WERI-Rb-1 (cell line): ENCODE results near the gene RDH11.

Experiments used
- DNase-seq: peaks from one replicate; pipeline ENCODE4 v3.0.0-alpha.2; 2020
- H3K27ac ChIP-seq: fragments of 250-450 bp; sonication (Bioruptor Pico); 2 replicates; pipeline ENCODE4 v1.5.1; 2020; ENCODE audit warnings: mild to moderate bottlenecking, moderate library complexity
- H3K27me3 ChIP-seq: fragments of 250-450 bp; sonication (Bioruptor Pico); 2 replicates; pipeline ENCODE4 v1.5.1; 2021; ENCODE audit warnings: mild to moderate bottlenecking, low read depth, moderate library complexity; ENCODE audit not compliant: insufficient read depth, severe bottlenecking
- H3K36me3 ChIP-seq: fragments of 250-450 bp; sonication (Bioruptor Pico); 2 replicates; pipeline ENCODE4 v1.5.1; 2020; ENCODE audit warnings: mild to moderate bottlenecking, moderate library complexity
- H3K4me3 ChIP-seq: 2 replicates; pipeline ENCODE4 v1.5.1; 2011; ENCODE audit warnings: low read depth, mild to moderate bottlenecking, control low read depth, low read length
- H3K9me3 ChIP-seq: fragments of 250-450 bp; sonication (Bioruptor Pico); 2 replicates; pipeline ENCODE4 v1.5.1; 2021; ENCODE audit warnings: mild to moderate bottlenecking, moderate library complexity; ENCODE audit not compliant: severe bottlenecking
- CTCF ChIP-seq: IDR thresholded peaks from 2 replicates; pipeline ENCODE4 v1.5.1; 2011; ENCODE audit warnings: low read depth, mild to moderate bottlenecking, control low read depth, inconsistent platforms, low read length

The RDH11 gene

GRCh38 chr14:67673451-67673850 is 22.1 kb downstream of the RDH11 start:
- no peak for TF ChIP-seq CTCF
- DNase-seq: no peak
- Histone ChIP-seq H3K27ac (no peak overlapping the region), H3K27me3 (no peaks in the 10 kb centered on the region), H3K4me3 (peak overlapping the region; percentile 89), H3K9me3 (no peaks in the 10 kb centered on the region), H3K36me3 (peaks cover 17% of the 10 kb centered on the region)

- Histone ChIP-seq H3K27me3 (no peaks in the 10 kb centered on the region), H3K9me3 (no peaks in the 10 kb centered on the region), H3K36me3 (no peaks in the 10 kb centered on the region), H3K27ac (no peak overlapping the region), H3K4me3 (no peak overlapping the region)
- TF ChIP-seq CTCF: no peak
- DNase-seq: no peak
Observed at GRCh38 chr14:67668559-67668958, 27.0 kb downstream of the RDH11 start.

- H3K36me3 ChIP-seq: no peaks in the 10 kb centered on the region; the same call in 1 of the 2 replicates
- no peaks in the 10 kb centered on the region for H3K27me3 ChIP-seq
- peak; percentile 65 for TF ChIP-seq CTCF
- H3K9me3 ChIP-seq: no peaks in the 10 kb centered on the region
- peak; percentile 25 for DNase-seq
- H3K27ac ChIP-seq: no peak overlapping the region
- H3K4me3 ChIP-seq: no peak overlapping the region
Observed at GRCh38 chr14:67666750-67667449, 28.7 kb downstream of the RDH11 start.

GRCh38 chr14:67665868-67666267 is 29.7 kb downstream of the RDH11 start:
- TF ChIP-seq CTCF: no peak

GRCh38 chr14:67663633-67664032 is 31.9 kb downstream of the RDH11 start:
- H3K4me3 ChIP-seq: no peak overlapping the region
- no peaks in the 10 kb centered on the region; the same call in 1 of the 2 replicates for H3K36me3 ChIP-seq
- no peaks in the 10 kb centered on the region for H3K27me3 ChIP-seq
- TF ChIP-seq CTCF: no peak
- H3K9me3 ChIP-seq: no peaks in the 10 kb centered on the region
- H3K27ac ChIP-seq: no peak overlapping the region
- no peak for DNase-seq

More at GRCh38 chr14:67665868-67666267, 29.7 kb downstream of the RDH11 start:
- Histone ChIP-seq H3K27ac (no peak overlapping the region), H3K9me3 (no peaks in the 10 kb centered on the region), H3K36me3 (no peaks in the 10 kb centered on the region; the same call in 1 of the 2 replicates), H3K4me3 (no peak overlapping the region), H3K27me3 (no peaks in the 10 kb centered on the region)
- no peak for DNase-seq
